DND-41 (cell line): ENCODE results near the gene SOST.

Source experiments
- ATAC-seq: fragments of 200-7000 bp; cut with Tn5 transposase; 3 replicates; pipeline ENCODE4 v1.9.1; 2021; ENCODE audit warnings: low read depth; ENCODE audit not compliant: insufficient read depth
- DNase-seq: peaks from one replicate; pipeline ENCODE4 v3.0.0-alpha.2; 2020
- H2AFZ ChIP-seq: 2 replicates; pipeline ENCODE4 v1.6.0; 2012; ENCODE audit warnings: low read depth, low read length
- H3K27ac ChIP-seq: 2 replicates; pipeline ENCODE4 v1.5.1; 2012; ENCODE audit warnings: low read length, inconsistent platforms
- H3K27me3 ChIP-seq: fragments of 200-600 bp; sonication (generic); 2 replicates; pipeline ENCODE4 v1.6.0; 2012; ENCODE audit warnings: low read length, mild to moderate bottlenecking, inconsistent platforms; ENCODE audit not compliant: insufficient read depth, poor library complexity
- H3K36me3 ChIP-seq: 2 replicates; pipeline ENCODE4 v1.5.1; 2012; ENCODE audit warnings: low read length, inconsistent platforms; ENCODE audit not compliant: insufficient read depth
- H3K4me1 ChIP-seq: 2 replicates; pipeline ENCODE4 v1.5.1; 2012; ENCODE audit warnings: mild to moderate bottlenecking, low read length; ENCODE audit not compliant: insufficient read depth
- H3K4me2 ChIP-seq: 2 replicates; pipeline ENCODE4 v1.6.0; 2012; ENCODE audit warnings: mild to moderate bottlenecking, moderate library complexity, low read length, inconsistent platforms; ENCODE audit not compliant: insufficient read depth
- H3K4me3 ChIP-seq, 2 experiments: fragments of 200-600 bp in 1 of 2; shearing (Covaris generic) in 1 of 2; 2 replicates each; pipeline ENCODE4 v1.5.1; 2012 to 2016; ENCODE audit warnings: inconsistent platforms in 2 of 2, low read length in 2 of 2, mild to moderate bottlenecking in 2 of 2, low read depth in 1 of 2, moderate library complexity in 1 of 2
- H3K79me2 ChIP-seq: 2 replicates; pipeline ENCODE4 v1.6.0; 2012; ENCODE audit warnings: low read length, inconsistent platforms; ENCODE audit not compliant: insufficient read depth
- H3K9ac ChIP-seq: 2 replicates; pipeline ENCODE4 v1.6.0; 2012; ENCODE audit warnings: low read depth, mild to moderate bottlenecking, inconsistent platforms, low read length, moderate library complexity
- H3K9me3 ChIP-seq: 2 replicates; pipeline ENCODE4 v1.5.1; 2012; ENCODE audit warnings: low read length, moderate library complexity, mild to moderate bottlenecking, inconsistent platforms; ENCODE audit not compliant: insufficient read depth, severe bottlenecking
- H4K20me1 ChIP-seq: 2 replicates; pipeline ENCODE4 v1.6.0; 2012; ENCODE audit warnings: low read length; ENCODE audit not compliant: insufficient read depth
- EZH2 ChIP-seq: IDR thresholded peaks from 3 replicates; pipeline ENCODE4 v1.6.1; 2012; ENCODE audit warnings: borderline replicate concordance, low read depth, mild to moderate bottlenecking, moderate library complexity, low read length, inconsistent platforms; ENCODE audit not compliant: severe bottlenecking
- TF ChIP-seq, protein P1 (sequence below): IDR thresholded peaks from 2 replicates; pipeline ENCODE4 v1.5.1; 2012; ENCODE audit warnings: borderline replicate concordance, low read length, moderate library complexity, mild to moderate bottlenecking; ENCODE audit not compliant: poor library complexity, severe bottlenecking; ENCODE audit errors: extremely low read depth

SOST gene

DNA sequence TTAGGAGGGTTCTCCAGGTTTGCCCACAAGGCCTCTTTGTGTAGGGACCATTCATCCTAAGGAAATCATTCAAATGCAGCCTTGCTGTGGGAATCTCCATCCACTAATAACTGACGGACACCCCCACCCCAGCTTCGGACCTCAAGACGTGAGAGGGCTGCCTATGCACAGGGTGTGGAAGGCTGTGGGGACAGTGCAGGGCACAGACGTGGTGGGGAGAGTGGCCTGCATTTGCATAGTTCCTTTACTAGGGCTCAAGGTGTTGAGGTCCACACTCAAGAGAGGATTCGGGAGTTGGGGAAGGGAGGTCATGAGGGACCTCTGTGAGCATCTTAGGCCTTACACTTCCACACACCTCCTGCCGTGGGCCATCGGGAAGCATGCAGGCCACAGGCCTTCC, 10.4 kb upstream of the SOST start:
- Histone ChIP-seq H3K4me3 (no peak overlapping the region), H3K4me2 (no peak overlapping the region), H3K36me3 (no peaks in the 10 kb centered on the region), H4K20me1 (no peaks in the 10 kb centered on the region), H3K27ac (no peak overlapping the region), H3K27me3 (peaks cover 4% of the 10 kb centered on the region), H3K9ac (no peak overlapping the region), H2AFZ (no peak overlapping the region), H3K79me2 (no peaks in the 10 kb centered on the region), H3K9me3 (no peaks in the 10 kb centered on the region), H3K4me1 (no peaks in the 10 kb centered on the region)
- no peak for TF ChIP-seq EZH2
- TF ChIP-seq, protein P1, sequence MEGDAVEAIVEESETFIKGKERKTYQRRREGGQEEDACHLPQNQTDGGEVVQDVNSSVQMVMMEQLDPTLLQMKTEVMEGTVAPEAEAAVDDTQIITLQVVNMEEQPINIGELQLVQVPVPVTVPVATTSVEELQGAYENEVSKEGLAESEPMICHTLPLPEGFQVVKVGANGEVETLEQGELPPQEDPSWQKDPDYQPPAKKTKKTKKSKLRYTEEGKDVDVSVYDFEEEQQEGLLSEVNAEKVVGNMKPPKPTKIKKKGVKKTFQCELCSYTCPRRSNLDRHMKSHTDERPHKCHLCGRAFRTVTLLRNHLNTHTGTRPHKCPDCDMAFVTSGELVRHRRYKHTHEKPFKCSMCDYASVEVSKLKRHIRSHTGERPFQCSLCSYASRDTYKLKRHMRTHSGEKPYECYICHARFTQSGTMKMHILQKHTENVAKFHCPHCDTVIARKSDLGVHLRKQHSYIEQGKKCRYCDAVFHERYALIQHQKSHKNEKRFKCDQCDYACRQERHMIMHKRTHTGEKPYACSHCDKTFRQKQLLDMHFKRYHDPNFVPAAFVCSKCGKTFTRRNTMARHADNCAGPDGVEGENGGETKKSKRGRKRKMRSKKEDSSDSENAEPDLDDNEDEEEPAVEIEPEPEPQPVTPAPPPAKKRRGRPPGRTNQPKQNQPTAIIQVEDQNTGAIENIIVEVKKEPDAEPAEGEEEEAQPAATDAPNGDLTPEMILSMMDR, result no peak
- no peak for ATAC-seq
- no peak for DNase-seq

DNA sequence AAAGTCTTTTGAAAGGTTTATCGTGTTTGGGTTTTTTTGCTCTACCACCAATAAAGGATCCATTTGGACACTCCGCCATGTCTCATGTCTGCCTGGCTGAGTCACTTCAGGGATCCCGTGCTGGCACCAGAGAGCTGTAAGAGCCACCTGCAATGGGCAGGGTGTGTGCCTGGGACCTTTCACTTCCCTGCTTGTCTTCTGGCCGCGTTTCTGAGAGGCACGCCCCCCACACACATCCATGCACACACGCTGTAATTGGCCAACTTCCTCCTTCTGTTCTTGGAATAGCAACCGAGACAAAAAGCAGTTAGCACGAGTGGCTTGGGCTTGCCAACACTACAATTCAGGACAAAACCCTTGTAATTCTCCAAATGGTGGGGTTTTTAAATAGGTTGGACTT, 9.8 kb upstream of the SOST start:
- H3K27me3 ChIP-seq, result peaks cover 4% of the 10 kb centered on the region
- H3K79me2 ChIP-seq, result no peaks in the 10 kb centered on the region
- H3K4me1 ChIP-seq, result no peaks in the 10 kb centered on the region
- no peak overlapping the region for H3K4me2 ChIP-seq
- no peaks in the 10 kb centered on the region for H3K9me3 ChIP-seq
- no peaks in the 10 kb centered on the region for H4K20me1 ChIP-seq
- DNase-seq (no peak), ATAC-seq (no peak)
- no peak overlapping the region for H3K27ac ChIP-seq
- no peak overlapping the region for H2AFZ ChIP-seq
- no peaks in the 10 kb centered on the region for H3K36me3 ChIP-seq
- H3K9ac ChIP-seq, result no peak overlapping the region
- H3K4me3 ChIP-seq, result no peak overlapping the region
- TF ChIP-seq EZH2, result no peak
- TF ChIP-seq, protein P1, result no peak

DNA sequence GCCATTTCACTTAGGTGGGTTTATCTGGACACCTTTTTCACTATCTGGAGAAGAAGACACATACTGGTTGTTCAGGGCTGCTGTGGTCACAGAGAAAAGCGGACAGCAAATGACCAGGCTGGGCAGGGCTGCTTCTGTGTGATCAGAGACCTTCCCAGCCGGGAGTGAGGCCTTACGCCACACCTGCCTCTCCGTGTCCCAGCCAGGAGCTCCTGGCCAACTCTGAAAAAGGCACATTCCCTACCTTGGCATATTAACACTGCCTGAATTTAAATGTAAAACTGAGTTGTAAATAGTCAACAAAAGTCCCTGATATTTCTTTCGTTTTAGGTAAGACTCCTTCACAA, 9.1 kb upstream of the SOST start:
- no peaks in the 10 kb centered on the region for H3K36me3 ChIP-seq
- no peak overlapping the region for H2AFZ ChIP-seq
- H3K4me1 ChIP-seq, result no peaks in the 10 kb centered on the region
- no peak overlapping the region for H3K4me3 ChIP-seq
- H3K79me2 ChIP-seq, result no peaks in the 10 kb centered on the region
- no peaks in the 10 kb centered on the region for H3K9me3 ChIP-seq
- ATAC-seq (no peak), DNase-seq (no peak)
- H3K27ac ChIP-seq, result no peak overlapping the region
- no peak for TF ChIP-seq EZH2
- TF ChIP-seq, protein P1, result no peak
- H4K20me1 ChIP-seq, result no peaks in the 10 kb centered on the region
- no peak overlapping the region for H3K4me2 ChIP-seq
- peaks cover 4% of the 10 kb centered on the region for H3K27me3 ChIP-seq
- H3K9ac ChIP-seq, result no peak overlapping the region

DNA sequence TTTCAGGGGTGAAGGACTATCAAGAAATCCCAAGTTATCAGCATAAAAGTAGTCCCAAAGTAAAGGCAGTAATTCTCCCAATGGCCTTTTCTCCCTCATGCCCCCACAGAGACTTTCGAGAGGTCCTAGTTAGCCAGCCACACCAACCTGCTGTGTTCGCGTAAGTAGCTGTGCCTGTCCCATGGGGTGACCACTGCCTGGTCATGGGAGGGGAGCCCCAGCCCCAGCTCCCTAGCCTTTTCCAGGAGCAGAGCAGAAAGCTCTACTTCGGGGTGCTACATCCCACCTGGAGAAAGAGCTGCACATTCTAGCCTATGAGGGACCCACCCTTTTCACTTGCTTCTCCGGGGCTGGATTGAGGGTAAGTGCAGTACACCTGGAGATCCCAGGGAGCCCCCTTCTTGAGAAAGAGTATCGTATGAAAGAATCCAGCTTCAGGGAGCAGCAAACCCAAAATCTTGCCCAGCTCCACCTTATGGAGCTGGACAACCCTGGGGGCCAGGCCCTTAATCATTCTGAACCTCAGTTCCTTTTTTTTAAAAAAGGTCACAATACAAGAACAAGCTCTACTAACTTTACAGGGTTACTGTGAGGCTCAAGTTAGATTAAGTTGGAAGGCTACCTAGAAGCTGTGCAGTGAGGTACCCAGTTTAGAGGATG, 8.6 kb upstream of the SOST start:
- no peak for DNase-seq
- Histone ChIP-seq H3K4me2 (no peak overlapping the region), H3K9ac (no peak overlapping the region), H3K9me3 (no peaks in the 10 kb centered on the region), H3K4me3 (no peak overlapping the region), H4K20me1 (no peaks in the 10 kb centered on the region), H3K4me1 (no peaks in the 10 kb centered on the region), H3K79me2 (no peaks in the 10 kb centered on the region), H3K27ac (no peak overlapping the region), H3K36me3 (no peaks in the 10 kb centered on the region), H2AFZ (no peak overlapping the region), H3K27me3 (peaks cover 4% of the 10 kb centered on the region)
- ATAC-seq, result no peak
- TF ChIP-seq, protein P1, result no peak
- TF ChIP-seq EZH2, result no peak
